Left cardiac atrium (tissue), 4 donors: ENCODE data around the gene TMEM38A. TPM values are rescaled to one million over a fixed set of nuclear protein-coding genes. Genes with fewer than 3 reads are reported as not detected.
"Not testable (repeated sequence)": the region's sequence is repeated elsewhere in the genome, so short reads cannot be mapped to it uniquely, and the experiment has no call there.

Experiments used
- ATAC-seq, 2 donors: fragments of 200-7000 bp; cut with Tn5 transposase; one replicate each; pipeline ENCODE4 v1.9.1; 2020; ENCODE audit warnings: mild to moderate bottlenecking in 2 of 2, moderate library complexity in 2 of 2
- DNase-seq: peaks from one replicate; pipeline ENCODE4 v3.0.0-alpha.2; 2020
- intact Hi-C, 2 donors: fragments of 100-400 bp; cut with DNase I; formaldehyde crosslinking; loops; one replicate each; pipeline versions ENCODE4 v1.14.1 to v1.15.1; 2022 to 2023
- total RNA-seq, 2 donors: library from RNA; stranded (reverse); fragmentation: NEBNext Ultra II Directional; extraction: Animal tissue kit (Norgen Biotek cat#: 25700); gene quantifications; one replicate each; pipeline ENCODE4 v1.2.1, GENCODE V29; 2021
- donor health status: DM: no; HTN: yes; CAD: no.
- donor health status: DM: no; HTN: yes; CAD: no; lungs with severe emphysema.
- donor health status: DM: yes; HTN: yes; CAD: no.
- donor health status: Dilated cardiomyopathy.

The TMEM38A gene
- total RNA-seq, 2 donors from 2014 or later = 6.7 to 20.2 TPM

DNA sequence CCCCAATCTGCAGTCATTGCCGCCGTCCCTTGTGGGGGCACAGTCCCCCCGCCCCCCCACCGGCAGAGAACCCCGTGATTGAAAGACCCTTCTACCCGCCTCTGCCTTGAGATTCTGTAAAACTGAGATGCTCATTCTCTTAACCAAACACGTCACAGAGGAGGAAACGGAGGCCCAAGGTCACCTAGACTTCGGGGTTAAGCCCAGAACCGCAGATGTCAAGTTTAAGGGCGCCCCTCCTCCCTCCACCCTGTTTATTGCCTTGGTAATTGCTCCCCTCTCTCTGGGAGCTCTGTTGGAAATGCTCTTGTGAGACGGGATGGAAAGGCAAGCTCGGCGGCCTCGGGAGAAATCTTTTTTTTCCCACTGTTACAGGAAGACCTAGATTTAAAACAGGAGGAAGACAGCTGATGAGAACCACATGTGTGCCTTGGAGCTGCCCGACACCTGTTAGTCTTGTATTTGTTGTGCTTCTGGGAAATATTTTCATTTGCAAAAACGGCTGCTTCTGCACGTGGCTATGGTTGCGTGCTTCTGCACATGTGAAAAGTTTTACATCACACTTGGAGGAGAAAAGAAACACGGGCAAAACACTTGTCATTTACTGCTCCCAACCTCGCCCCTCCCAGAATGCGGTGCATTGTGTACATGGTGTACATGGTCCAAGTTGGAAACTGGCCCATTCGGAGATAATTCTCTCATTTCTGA is 31.8 kb upstream of the TMEM38A start:
- intact Hi-C loops = loop anchor here in 1 of 2 donors (5.0 kb wide), 1 partner anchor 42 kb away; no protein-coding TSS in a partner anchor
- DNase-seq (peak; percentile 41), ATAC-seq (peak in 1 of 2 donors; percentile 1)

DNA sequence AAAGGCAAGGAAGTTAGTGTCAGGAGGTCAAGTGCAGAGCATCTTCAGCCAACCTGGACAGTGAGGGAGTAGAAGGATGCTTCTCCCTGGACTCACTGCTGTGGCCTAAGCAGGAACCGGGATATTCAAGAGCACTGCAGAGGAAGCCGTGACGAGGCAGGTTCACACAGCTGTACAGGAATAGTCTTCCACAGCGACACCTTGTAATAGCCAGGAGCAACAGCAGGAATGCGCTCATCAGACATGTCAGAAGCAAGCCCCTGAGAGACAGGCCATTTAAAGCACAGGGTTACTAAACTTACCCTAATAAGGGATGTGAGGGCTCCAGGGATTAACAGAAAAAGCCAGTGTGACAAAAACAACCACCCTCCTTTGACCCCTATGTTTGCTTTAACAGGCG is 29.5 kb upstream of the TMEM38A start:
- ATAC-seq (no peak), DNase-seq (no peak)
- intact Hi-C loops = no loop called here

DNA sequence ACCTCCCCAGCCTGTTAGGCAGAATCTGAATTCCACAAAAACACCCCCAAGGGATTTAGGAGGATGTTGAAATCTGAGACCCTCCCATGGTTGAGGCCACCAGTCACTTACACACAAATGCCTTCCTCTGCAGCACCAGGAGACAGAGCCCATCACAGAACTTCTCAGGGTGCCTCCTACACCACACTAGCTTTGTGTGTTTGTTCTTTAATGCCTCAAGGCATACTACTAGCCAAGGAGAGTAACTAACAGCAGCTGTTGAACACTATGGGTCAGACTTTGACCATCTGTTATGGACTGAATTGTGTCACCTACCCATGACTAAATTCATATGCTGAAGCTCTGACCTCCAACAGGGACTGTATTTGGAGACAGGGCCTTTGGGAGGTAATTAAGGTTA is 23.4 kb upstream of the TMEM38A start:
- ATAC-seq = no peak
- no peak for DNase-seq
- intact Hi-C loops = no loop called here

DNA sequence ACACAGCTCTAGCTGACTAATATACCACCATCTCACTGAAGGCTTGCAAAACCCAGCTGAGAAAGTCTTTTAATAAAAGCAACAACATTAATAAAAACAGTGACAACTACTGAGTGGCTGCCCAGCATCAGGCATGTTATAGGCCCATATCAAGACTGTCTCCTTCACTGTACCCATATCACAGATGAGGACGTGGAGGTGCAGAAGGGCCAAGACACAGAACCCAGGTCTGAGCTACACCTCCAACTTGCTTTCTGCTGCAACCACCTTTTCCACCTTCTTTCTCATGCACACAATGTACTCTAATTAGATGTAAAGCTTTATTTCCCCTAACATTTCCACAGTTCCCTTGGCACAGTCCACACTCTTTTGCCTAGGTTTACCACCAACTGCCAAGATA is 22.3 kb upstream of the TMEM38A start:
- intact Hi-C loops = no loop called here
- no peak for ATAC-seq
- DNase-seq = no peak

DNA sequence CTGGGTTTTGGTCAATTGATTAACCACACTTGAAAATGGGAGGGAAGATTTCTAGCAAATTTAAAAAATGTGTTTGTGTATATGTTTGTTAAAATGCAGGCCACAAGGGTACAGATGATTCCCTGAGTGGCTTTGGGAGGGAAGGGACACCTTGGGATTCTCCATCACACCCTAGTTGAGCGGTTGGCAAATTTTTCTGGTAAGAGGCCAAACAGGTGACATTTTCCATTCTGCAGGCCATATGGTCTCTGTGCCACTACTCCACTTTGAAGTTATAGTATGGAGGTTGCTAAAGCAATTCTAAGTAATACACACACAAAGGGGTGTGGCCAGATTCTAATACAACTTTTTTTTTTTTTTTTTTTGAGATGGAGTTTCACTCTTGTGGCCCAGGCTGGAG is 20.0 kb upstream of the TMEM38A start:
- ATAC-seq (no peak), DNase-seq (no peak)
- intact Hi-C loops = no loop called here

DNA sequence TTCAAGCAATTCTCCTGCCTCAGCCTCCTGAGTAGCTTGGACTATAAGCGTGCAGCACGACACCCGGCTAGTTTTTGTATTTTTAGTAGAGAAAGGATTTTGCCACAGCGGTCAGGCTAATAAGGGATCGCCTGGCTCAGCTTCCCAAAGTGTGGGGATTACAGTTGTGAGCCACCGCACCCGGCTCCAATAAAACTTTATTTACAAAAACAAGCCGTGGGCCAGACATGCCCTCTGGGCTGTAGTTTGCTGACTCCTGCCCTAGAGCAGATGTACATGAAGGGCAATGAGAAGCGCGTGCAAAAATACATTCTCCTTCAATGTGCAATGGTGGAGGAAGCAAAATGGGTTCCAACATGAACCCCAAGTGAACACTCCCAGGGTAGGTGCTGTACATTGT is 19.2 kb upstream of the TMEM38A start:
- intact Hi-C loops = no loop called here
- ATAC-seq (no peak), DNase-seq (no peak)

DNA sequence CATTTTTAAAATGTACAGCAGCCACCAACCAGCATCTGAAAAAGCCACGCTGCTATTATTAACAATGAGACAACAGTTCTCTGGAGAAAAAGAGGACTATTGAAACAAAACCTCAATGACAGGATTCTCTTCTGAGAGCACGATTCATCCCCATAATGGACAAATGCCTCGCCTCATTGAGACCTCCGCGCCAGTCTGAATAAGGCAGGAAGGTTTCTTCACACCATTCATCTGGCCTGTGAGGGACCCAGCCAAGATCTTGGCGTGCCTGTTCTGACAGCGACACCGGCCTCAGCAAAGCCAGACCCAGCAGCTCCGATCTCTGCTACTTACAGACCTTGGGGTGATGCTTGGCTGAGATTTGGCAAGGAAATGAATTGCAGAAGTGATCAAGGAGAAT is 15.8 kb upstream of the TMEM38A start:
- DNase-seq = no peak
- no peak for ATAC-seq
- intact Hi-C loops = no loop called here

DNA sequence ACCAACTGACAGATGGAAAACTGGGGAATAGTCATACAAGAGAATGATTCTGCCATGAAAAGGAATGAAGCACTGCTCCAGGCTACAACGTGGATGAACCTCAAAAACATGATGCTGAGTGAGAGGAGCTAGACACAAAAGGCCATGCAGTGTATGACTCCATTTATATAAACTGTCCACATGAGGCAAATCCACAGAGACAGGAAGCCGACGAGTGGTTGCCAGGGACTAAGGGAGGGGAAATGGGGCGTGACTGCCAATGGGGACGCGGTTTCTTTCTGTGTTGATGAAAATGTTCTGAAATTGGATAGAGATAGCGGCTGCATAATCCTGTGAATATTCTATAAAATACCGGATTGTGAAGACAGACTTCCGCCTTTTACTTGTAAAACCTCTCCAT is 11.2 kb upstream of the TMEM38A start:
- DNase-seq = peak; percentile 36
- ATAC-seq = peak; percentile 54 to 89
- intact Hi-C loops = no loop called here

DNA sequence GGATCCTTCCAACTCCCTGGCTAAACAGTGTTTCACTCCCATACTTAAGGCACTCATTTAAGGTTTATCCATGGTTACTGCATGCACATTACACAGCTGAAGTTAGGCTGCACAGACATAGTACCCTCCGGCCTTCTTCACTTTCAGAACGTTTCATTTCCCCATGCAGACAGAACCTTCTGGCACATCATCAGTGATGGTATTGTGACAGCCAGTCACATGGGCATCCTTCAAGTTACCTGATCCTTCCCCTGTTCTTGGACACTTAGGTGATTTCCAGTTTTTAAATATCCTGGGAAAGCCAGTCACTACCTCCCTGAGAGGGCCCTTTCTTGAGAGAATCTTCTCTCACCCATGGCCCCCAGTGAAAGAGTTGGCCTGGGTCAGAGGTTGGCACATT is 10.1 kb upstream of the TMEM38A start:
- intact Hi-C loops = no loop called here
- ATAC-seq = no peak
- no peak for DNase-seq

DNA sequence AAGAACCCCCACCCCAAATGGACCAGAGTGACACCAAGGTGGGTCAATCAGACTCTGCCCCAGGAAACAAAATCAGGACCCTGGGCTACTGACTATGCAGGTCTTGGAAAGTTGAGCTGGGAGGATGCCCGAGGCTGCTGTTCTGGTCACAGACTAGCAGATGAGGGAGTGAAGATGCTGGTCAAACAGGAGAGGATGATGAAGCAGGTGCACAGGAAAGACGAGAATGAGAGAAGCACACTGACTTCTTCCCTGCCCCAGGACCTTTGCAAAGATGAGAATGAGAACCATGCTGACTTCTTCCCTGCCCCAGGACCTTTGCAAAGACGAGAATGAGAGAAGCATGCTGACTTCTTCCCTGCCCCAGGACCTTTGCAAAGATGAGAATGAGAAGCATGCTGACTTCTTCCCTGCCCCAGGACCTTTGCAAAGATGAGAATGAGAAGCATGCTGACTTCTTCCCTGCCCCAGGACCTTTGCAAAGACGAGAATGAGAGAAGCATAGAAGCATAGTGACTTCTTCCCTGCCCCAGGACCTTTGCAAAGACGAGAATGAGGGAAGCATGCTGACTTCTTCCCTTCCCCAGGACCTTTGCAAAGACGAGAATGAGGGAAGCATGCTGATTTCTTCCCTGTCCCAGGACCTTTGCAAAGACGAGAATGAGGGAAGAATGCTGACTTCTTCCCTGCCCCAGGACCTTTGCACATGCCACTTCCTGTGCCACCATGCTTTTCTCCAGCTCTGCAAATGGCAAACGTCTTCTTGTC is 9.3 kb upstream of the TMEM38A start:
- DNase-seq, ATAC-seq, intact Hi-C loops: not testable (repeated sequence)

DNA sequence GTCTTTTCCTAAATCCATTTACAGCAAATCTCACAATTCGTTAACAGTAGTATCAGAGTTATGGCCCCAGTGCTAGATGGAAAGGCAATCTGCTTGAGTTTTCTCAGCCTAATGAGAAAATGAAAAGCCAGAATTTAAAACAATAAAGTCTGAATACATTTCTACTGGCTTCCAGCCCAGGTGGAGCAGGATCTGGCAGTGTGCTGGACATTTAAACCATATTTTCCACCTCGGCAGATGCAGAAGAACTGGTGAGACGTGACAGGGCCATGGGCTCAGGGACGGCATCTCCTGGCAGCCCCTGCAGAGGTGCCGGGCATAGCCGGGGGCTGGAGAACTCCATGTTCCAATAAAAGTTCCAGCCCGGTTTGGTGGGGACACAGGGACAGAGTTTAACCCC is 8.1 kb upstream of the TMEM38A start:
- DNase-seq (no peak), ATAC-seq (no peak)
- intact Hi-C loops = no loop called here

DNA sequence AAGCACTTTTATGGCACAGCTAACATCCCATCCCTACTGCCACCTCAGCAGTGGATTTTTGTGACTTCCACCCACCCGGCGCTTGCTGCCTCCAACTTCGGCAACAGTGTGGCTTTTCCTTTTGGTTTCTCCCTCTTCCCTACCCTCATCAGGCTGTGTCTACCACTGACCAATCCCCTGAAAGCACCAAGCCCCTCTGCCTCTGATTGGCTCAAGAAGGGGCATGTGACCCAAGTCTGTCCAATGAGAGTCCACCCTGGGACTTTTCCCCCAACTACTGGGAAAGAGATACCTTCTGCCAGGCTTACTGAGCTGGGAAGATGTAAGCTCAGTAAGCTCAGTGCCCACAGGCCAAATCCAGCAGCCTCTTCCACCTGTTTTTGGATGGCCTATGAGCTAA is 6.8 kb upstream of the TMEM38A start:
- ATAC-seq = no peak
- intact Hi-C loops = no loop called here
- DNase-seq = no peak

DNA sequence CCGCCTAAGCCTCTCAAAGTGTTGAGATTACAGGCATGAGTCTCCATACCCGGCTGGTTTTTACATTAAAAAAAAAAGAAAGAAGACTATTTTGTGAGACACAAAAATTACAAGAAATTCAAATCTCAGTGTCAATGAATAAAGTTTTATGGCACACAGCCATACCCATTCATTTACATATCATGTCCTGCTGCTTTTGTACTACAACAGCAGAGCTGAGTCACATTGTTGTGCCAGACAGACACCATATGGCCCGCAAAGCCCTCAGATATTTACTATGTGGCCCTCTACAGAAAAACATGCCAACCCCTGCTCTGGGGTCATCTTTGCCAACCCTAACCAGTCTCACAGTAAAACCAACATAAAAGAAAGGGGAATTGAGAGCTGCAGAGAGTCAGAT is 6.3 kb upstream of the TMEM38A start:
- no peak for ATAC-seq
- DNase-seq = no peak
- intact Hi-C loops = no loop called here

DNA sequence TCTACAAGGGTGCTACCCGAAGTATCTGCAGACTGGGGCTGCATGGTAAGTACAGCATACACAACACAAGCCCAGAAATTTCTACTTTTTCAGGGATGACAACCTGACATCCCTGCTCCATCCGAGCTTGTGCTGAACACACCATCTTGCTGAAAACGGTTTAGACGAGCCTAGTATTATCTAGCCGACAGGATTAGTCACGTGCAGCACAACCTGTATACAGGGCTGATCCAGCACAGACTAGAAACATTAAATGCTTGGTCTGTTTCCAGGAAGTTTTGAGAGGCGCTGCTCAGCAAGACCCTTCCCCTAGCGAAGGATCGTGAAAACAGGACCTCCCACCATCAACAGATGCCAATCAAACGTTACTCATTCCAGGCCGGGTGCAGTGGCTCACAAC is 5.2 kb upstream of the TMEM38A start:
- no peak for DNase-seq
- intact Hi-C loops = no loop called here
- no peak for ATAC-seq

DNA sequence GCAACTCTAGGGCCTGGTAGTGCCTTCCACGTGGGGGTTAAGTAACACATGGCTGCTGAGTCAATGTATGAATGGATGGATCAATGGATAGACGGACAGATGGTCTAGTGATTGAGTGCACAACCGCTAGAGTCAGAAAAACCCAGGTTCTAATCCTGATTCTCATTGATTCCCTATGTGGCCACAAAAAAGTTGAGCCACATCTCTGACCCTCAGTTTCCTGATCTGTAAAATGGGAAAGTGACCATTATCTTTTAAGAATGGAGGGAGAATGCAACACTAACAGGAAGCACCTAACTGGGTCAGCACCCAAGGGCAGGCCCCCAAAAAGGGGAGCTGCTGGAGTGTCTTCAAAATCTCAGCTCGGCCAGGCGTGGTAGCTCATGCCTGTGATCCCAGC is 3.6 kb upstream of the TMEM38A start:
- DNase-seq (no peak), ATAC-seq (no peak)
- intact Hi-C loops = no loop called here

DNA sequence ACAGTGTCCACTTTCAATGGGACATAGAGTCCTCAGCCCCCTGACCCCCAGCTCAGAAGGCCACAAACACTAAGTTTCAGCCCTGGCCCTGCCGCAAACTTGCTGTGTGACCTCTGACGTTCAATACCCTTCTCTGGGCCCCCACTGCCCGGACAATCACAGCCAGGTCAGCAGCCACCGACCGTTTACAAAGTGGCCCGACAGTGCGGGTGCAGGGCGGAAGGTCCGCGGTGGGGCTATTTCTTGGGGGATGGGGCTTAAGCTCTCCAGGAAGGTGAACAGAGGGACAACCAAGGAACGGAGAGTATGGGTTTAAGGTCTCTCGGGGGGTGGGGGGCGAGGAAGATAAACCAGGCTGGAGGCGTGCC is 1.5 kb upstream of the TMEM38A start:
- DNase-seq = no peak
- intact Hi-C loops = no loop called here
- no peak for ATAC-seq

DNA sequence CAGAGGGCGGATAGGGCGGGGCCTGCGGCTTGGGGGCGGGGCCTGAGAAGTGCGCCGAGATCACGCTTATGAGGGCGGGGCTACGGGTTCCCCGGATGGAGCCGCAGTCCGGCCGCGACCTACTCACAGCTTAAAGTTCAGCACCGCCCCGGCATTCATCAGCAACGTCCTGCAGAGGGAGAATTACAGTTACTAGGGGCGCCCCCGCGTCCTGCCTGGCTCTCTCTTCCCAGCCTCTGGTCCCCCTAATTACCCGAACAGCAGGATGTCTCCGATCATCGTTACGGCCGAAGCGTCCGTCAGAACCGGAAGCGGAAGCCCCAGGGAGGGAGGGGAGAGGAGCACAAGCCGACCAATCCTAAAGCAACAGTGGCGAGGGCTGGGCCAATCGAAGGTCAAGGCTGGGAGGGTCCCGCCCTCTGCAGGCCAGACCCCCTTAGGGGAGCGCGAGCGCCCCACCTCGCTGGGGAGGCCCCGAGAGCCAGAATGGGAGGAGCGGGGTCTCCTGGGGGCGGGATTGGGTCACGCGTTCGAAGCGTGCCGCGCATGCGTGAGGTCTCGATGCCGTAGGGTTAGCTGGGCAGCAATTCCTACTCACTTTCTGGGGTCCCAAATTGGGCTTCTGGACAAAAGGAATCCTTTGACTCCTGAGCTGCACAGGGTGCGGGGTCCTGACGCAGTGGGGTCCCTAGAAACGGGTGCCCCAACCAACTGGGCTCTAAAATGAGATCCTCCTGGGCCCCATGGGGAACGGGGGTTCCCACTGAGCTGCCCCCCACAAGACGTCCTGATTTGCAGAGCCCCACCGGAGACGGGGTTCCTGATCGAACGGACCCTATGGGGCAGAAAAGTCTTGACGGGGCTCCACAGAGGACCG is 869 bp upstream of the TMEM38A start, which contains the start of gene SMIM7:
SMIM7 (minus strand) TSS at position 313 of the 877 bp plus-strand sequence; CDS start at position 279, 34 bp downstream.
- peak; percentile 98 to 99 for ATAC-seq
- intact Hi-C loops = no loop called here

DNA sequence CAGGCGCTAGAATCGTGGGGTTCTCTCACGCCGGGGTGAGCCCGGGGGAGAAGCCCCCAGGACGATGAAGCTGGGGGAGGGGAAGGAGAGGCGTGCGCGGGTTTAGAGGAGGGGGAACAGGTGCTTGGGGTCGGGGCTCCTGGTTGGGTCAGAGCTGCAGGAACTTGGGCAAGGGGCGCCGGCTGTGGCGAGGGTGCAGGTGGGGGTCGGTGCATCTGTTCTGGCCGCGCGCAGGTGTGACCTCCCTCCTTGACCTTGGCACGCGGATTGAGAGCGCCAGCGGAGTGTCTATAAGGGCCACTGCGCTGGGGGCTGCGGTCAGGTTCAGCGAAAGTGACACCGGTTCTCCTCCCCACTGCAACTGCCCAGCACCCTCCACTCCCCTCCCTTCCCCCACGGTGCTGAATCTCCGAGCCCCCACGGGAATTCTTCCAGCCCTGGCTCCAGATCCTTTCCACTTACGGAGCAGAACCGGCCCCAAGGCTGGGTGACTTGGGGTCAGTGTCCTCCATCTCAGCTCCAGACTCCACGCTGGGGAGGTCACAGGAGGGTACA is 618 bp downstream of the TMEM38A start:
- DNase-seq (peak; percentile 60), ATAC-seq (no peak)
- intact Hi-C loops = no loop called here

More for the DNA sequence above, 869 bp upstream of the TMEM38A start, which contains the start of gene SMIM7:
- DNase-seq = peak; percentile 99

DNA sequence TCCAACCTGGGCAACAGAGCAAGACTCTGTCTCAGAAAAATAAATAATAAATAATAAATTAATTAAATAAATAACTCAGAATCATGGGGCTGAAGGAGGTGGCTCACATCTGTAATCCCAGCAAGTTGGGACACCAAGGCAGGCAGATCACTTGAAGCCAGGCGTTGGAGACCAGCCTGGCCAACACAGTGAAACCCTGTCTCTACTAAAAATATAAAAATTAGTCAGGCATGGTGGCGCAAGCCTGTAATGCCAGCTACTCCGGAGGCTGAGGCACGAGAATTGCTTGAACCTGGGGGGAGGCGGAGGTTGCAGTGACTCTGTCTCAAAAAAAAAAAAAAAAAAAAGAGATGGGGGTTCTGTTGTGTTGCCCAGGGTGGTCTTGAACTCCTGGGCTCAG is 7.2 kb downstream of the TMEM38A start:
- ATAC-seq (no peak), DNase-seq (no peak)
- intact Hi-C loops = no loop called here
